Endothelial cell of umbilical vein (primary cell): Measurements from ENCODE around the gene TMEM135.

Experiments
- CTCF ChIP-seq, 2 donors: IDR thresholded peaks; 1 replicate in 1 of 2; 2 replicates in 1 of 2; pipeline ENCODE4 v1.5.1; 2011; ENCODE audit warnings: low read length in 2 of 2, mild to moderate bottlenecking in 2 of 2, moderate library complexity in 2 of 2, control low read depth in 1 of 2, inconsistent platforms in 1 of 2, low read depth in 1 of 2; ENCODE audit not compliant: insufficient read depth in 1 of 2; ENCODE audit errors: extremely low read depth in 1 of 2
- FOS ChIP-seq: IDR thresholded peaks from 2 replicates; pipeline ENCODE4 v1.6.1; 2011; ENCODE audit warnings: mild to moderate bottlenecking, low read length, moderate library complexity, borderline replicate concordance; ENCODE audit not compliant: insufficient read depth
- MAX ChIP-seq: IDR thresholded peaks from 2 replicates; pipeline ENCODE4 v1.6.1; 2011; ENCODE audit not compliant: insufficient read depth, insufficient read length
- POLR2A ChIP-seq: IDR thresholded peaks from 2 replicates; pipeline ENCODE4 v1.6.1; 2012; ENCODE audit warnings: low read depth, mild to moderate bottlenecking, control low read depth, low read length

GRCh38 chr11:87259736-87260135 lies 222.0 kb downstream of the TMEM135 start:
- TF ChIP-seq CTCF (IDR thresholded peaks at IDR 0.05; ENCODE audit: extremely low read depth in 1 of 2, insufficient read depth in 1 of 2, low read depth in 1 of 2, low read length in 2 of 2), result no peak
- no peak for TF ChIP-seq FOS
- TF ChIP-seq POLR2A, result no peak
- TF ChIP-seq MAX, result no peak
